VCaP (cell line): Measurements from ENCODE around the gene SLX4.

Experiments used
- H3K27ac ChIP-seq: fragments of 450-650 bp; 2 replicates; pipeline ENCODE4 v1.5.1; 2017
- TF ChIP-seq, protein P1 (sequence below): fragments of 450-650 bp; conservative IDR thresholded peaks from 2 replicates; pipeline ENCODE4 v1.5.1; 2017; ENCODE audit warnings: mild to moderate bottlenecking, moderate library complexity

SLX4 gene

DNA sequence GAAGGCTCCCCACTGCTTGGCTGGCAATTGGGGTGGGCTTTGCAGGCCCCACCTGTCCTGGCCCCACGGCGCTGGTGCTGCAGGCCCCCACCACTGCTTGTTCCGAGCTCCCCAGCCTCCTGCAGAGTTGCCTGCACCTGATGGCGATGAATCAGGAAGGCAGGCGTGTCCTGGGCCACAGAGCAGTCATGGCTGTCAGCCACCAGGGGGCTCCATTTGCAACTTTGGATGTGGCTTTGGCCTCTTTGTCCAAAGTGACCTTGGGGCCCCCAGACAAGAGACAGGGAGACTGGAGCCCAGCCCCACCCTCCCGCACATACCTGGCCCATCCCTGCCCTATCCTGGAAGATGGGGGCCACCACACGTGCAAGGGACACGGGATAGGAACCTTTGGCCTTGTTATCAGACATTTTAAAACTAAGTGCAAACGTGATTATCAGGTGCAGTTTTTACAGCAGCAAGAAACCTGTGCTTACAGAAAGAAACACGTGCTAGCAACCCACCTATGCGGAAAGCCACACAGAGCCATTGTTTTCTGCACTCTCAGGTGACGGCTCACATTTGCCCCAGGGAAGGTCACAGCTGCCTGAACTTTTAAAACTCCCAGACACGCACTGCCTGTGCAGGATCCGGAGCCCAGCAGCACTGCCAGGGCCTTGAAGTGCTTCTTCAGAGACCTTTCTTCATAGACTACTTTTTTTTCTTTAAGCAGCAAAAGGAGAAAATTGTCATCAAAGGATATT, 43.0 kb upstream of the SLX4 start, which contains the start of gene DNASE1:
DNASE1 (plus strand) TSS at position 443 of the 743 bp plus-strand sequence. CDS start 683 bp downstream, outside the sequence.
- H3K27ac ChIP-seq: no peak within 1 kb of the TSS; the same call in 1 of the 2 replicates
- TF ChIP-seq, protein P1, sequence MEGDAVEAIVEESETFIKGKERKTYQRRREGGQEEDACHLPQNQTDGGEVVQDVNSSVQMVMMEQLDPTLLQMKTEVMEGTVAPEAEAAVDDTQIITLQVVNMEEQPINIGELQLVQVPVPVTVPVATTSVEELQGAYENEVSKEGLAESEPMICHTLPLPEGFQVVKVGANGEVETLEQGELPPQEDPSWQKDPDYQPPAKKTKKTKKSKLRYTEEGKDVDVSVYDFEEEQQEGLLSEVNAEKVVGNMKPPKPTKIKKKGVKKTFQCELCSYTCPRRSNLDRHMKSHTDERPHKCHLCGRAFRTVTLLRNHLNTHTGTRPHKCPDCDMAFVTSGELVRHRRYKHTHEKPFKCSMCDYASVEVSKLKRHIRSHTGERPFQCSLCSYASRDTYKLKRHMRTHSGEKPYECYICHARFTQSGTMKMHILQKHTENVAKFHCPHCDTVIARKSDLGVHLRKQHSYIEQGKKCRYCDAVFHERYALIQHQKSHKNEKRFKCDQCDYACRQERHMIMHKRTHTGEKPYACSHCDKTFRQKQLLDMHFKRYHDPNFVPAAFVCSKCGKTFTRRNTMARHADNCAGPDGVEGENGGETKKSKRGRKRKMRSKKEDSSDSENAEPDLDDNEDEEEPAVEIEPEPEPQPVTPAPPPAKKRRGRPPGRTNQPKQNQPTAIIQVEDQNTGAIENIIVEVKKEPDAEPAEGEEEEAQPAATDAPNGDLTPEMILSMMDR: peak; percentile 67

DNA sequence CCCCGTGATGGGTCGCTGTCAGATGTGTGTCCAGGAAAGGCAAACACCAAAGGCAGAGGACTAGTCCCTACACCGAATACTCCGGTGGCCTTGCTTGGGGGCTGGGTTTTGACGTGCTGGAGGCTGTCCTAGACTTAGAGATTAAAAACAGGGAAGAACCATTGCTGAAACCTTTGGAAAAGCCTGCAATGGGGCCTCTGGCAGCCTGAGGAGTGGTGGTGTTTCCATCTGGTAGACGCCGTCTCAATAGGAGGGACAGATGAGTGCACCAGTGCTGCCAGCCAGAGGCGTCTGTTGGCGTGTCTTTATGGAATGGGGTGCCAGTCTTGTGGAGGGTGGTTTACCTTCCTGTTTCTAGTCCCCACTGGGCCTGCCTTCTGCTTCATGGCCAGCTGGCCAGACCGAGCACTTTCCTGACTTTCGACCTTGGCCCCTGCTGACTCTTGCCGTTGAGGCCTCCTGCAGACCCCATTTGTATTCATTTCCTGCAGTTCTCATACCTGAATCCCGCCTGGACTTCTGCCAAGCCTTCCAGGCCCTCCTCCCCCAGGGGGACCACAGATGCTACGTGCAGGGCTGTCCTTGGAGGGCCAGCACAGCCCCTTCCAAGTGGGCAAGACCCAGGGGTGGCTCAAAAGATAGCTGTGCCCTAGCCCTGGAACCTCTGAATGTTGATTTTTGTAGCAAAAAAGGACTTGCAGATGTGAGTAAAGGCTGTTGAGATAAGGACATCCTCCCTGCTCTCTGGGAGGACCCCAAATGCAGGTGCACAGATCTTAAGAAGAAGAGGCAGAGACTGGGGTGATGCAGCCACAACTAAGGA, 41.2 kb upstream of the SLX4 start:
- H3K27ac ChIP-seq: no peak overlapping the region
- TF ChIP-seq, protein P1: no peak

DNA sequence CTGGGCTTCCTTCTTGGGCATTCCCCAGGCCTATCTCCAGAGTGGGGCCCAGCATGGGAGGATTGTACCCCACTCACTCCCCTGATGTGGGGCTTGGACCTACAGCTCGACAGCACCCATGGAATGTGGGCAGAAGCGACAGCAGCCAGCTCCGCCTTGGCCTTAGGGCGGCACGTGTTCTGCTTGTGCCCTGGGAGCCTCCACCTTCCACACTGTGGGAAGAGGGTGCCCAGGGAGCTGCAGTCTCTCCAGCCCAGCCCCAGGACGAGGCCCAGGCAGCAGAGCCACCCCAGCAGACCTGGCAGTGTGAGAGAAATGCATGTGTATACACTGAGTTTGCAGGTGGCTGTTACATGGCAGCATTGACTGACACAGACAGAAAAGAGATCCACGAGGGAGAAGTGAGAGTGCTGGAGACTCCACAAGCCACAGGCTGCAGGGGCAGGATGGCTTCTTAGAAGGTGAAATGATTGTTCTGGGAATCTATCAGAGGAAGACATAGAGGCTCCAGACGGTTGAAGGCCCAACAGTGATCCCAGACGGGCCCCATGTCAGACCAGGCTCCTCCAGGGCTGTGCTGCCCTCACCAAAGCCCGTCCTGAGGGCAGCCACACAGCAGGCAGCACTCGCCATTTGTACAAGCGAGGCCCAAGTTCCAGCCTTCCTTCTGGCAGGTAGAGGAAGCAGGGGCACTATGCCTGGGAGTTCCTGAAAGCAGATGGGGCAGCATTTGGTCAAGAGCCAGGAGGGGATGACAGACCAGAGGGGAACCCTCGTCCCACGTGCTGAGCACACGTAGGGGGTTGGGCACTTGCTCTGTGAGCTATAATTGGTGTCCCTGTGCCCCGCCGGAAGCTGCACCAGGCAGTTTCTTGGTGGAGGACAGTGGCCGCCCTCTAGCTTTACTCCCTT, 40.3 kb upstream of the SLX4 start:
- TF ChIP-seq, protein P1: no peak
- no peak overlapping the region for H3K27ac ChIP-seq

DNA sequence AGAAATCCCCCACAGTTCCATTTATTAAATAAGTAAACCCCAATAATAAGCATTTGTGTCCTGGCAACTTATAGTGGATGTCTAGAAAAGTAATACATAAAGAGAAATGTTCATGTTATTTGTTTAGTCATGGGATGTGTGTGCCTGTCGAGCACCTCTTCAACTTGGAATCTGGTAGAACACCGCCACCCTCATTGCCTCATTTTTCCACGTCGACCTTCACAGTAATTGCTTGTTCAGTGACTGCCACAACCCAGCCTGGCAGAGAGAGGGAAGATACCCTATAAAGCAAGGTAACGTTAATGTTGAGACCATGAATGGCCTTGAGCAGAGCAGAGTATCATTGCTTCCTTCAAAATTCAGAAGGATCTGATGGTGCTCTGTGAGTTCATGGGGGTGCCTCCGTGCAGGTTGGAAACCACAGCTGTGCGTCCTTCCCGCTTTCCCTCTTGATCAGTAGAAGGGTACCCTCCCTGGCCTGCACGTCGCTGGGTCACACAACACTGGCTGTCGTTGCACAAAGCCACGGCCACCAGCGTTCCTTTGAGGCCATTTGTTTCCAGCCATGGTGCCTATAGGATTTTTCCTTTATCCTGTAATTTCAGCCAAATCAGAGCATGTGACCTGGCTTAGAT, 39.3 kb upstream of the SLX4 start:
- TF ChIP-seq, protein P1: no peak
- no peak overlapping the region for H3K27ac ChIP-seq

DNA sequence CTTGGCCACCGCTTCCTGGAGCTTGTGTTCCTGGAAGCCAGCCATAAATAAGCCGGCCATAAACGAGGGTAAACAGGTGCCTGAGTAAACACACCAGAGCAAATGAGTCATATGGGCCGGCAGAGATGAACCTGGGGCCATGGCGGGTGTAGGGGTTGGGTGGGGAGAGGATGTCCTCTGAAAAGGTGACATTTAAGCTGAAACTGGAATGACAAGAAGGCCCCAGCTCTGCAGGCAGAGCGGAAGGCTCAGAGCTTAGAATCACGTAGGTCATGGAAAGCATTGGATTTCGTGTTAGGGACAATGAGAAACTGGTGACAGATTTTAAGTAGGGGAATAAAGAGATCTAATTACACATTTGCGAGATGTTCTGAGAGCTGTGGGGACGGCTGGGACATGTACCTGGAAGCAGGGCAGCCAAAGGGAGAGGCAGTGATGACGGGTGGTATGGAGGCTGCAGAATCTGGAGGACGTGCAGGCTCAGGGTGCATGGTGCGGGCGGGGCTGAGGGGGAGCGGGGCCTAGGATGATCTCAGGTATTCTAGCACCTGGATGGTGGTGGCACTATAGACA, 35.0 kb upstream of the SLX4 start:
- peak overlapping the region; percentile 92 for H3K27ac ChIP-seq
- TF ChIP-seq, protein P1: no peak

DNA sequence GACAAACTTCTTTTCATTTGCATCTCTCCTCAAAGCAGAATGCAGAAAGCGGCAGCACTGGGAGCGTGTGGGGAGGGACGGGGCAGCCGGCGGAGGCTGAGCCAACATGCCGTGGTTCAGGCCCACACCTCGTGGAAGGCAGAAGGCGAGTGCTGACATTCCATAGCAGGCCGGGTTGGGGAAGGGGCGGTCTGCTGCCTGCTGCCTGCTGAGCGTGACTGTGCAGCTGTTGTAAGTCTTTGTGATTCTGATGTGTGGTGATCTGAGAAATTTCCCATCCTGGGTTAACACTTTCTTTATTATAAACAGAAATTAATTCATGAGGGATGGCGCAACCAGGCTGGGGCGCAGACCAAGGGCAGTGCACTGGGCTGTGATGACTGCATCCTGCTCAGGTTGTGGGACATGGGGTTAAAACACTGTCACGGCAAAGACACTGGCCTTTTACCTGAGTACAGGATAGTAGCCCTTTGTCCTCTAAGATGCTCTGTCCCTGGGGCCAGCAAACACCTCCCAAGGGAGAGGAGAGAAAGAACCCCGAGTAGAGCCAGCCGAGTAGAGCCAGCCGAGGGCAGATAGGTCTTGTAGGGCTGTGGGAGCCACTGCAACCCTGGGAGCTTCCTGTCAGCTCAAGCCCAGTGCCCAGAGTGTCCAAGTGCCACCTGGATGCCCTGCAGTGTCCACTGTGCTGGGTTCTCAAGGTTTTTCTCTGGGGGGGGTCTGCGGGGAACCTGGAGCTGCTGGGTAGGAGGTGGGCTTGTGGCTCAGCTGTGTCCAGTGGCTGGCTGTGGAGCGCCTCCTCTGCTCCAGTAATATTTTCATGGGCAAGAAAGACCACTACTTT, 34.3 kb upstream of the SLX4 start:
- H3K27ac ChIP-seq: peak overlapping the region; percentile 92
- TF ChIP-seq, protein P1: no peak
